VCaP (cell line): Measurements from ENCODE around the gene F11R.
"Not testable (repeated sequence)": the region's sequence is repeated elsewhere in the genome, so short reads cannot be mapped to it uniquely, and the experiment has no call there.

ENCODE experiments used
- H3K27ac ChIP-seq: fragments of 450-650 bp; 2 replicates; pipeline ENCODE4 v1.5.1; 2017
- CTCF ChIP-seq: fragments of 450-650 bp; conservative IDR thresholded peaks from 2 replicates; pipeline ENCODE4 v1.5.1; 2017; ENCODE audit warnings: mild to moderate bottlenecking, moderate library complexity

Gene F11R

GRCh38 chr1:161020509-161021164 is at the start of gene F11R:
Gene F11R (minus strand): TSS chr1:161021152. CDS start chr1:161021073, 79 bp downstream.
- peak; percentile 10; the same call in 1 of the 2 replicates for TF ChIP-seq CTCF
- peak within 1 kb of the TSS; percentile 75 for H3K27ac ChIP-seq

GRCh38 chr1:161069731-161070270 is 48.8 kb upstream of the F11R start, which contains the start of gene ARHGAP30:
Gene ARHGAP30 (minus strand): TSS chr1:161069891. CDS start chr1:161069624, 267 bp downstream.
- no peak for TF ChIP-seq CTCF
- H3K27ac ChIP-seq: no peak within 1 kb of the TSS

- H3K27ac ChIP-seq: no peak overlapping the region
- TF ChIP-seq CTCF: no peak
These were observed 48.3 kb upstream of the F11R start for GRCh38 chr1:161069241-161069640.

- no peak for TF ChIP-seq CTCF
- H3K27ac ChIP-seq: no peak overlapping the region
These were observed 47.6 kb upstream of the F11R start for GRCh38 chr1:161068306-161069234.

- no peak for TF ChIP-seq CTCF
These were observed 45.7 kb upstream of the F11R start for GRCh38 chr1:161066694-161067093.

GRCh38 chr1:161065681-161066080 is 44.7 kb upstream of the F11R start:
- not testable (repeated sequence) for H3K27ac ChIP-seq

More at GRCh38 chr1:161066694-161067093, 45.7 kb upstream of the F11R start:
- H3K27ac ChIP-seq: no peak overlapping the region

GRCh38 chr1:161063936-161064335 is 43.0 kb upstream of the F11R start:
- not testable (repeated sequence) for H3K27ac ChIP-seq

GRCh38 chr1:161061419-161061818 is 40.5 kb upstream of the F11R start:
- TF ChIP-seq CTCF: no peak
- H3K27ac ChIP-seq: no peak overlapping the region
